Activated T-cell treated with anti-CD3 and anti-CD28 coated beads, Interleukin-2, amount 50 U/mL, for 4 hours (primary cell): ENCODE data around the gene SEL1L3. TPM values are rescaled to one million over a fixed set of nuclear protein-coding genes. Genes with fewer than 3 reads are reported as not detected.

Experiments used
- ATAC-seq, 2 donors: fragments of 200-7000 bp; cut with Tn5 transposase; one replicate each; pipeline ENCODE4 v1.10.0; 2021
- DNase-seq: peaks from one replicate; pipeline ENCODE4 v3.0.0-alpha.2; 2020
- H3K27me3 Mint-ChIP-seq: one replicate; pipeline ENCODE4 v1.8.0; 2021; ENCODE audit warnings: low read depth, mixed read lengths
- H3K36me3 Mint-ChIP-seq: one replicate; pipeline ENCODE4 v1.8.0; 2022; ENCODE audit warnings: mixed read lengths; ENCODE audit not compliant: insufficient read depth
- H3K4me1 Mint-ChIP-seq: one replicate; pipeline ENCODE4 v1.8.0; 2021; ENCODE audit warnings: low read depth, mixed read lengths
- H3K4me3 Mint-ChIP-seq: one replicate; pipeline ENCODE4 v1.8.0; 2021; ENCODE audit warnings: mild to moderate bottlenecking, moderate library complexity, mixed read lengths
- H3K9me3 Mint-ChIP-seq: one replicate; pipeline ENCODE4 v1.8.0; 2021; ENCODE audit warnings: mixed read lengths
- total RNA-seq, 3 donors: library from RNA; stranded (reverse); gene quantifications; one replicate each; pipeline ENCODE4 v1.2.1, GENCODE V29; 2021

Gene SEL1L3
- total RNA-seq, 3 donors from 2014 or later, result 13.7 to 21.9 (median 19.1) TPM

- H3K9me3 Mint-ChIP-seq, result peaks cover 4% of the 10 kb centered on the region
- DNase-seq, result no peak
- peaks cover 68% of the 10 kb centered on the region for H3K36me3 Mint-ChIP-seq
- no peak for ATAC-seq
- no peaks in the 10 kb centered on the region for H3K4me1 Mint-ChIP-seq
- H3K27me3 Mint-ChIP-seq, result no peaks in the 10 kb centered on the region
- H3K4me3 Mint-ChIP-seq, result no peak overlapping the region
Measured at GRCh38 chr4:25760518-25761157, 102.2 kb downstream of the SEL1L3 start.

DNA sequence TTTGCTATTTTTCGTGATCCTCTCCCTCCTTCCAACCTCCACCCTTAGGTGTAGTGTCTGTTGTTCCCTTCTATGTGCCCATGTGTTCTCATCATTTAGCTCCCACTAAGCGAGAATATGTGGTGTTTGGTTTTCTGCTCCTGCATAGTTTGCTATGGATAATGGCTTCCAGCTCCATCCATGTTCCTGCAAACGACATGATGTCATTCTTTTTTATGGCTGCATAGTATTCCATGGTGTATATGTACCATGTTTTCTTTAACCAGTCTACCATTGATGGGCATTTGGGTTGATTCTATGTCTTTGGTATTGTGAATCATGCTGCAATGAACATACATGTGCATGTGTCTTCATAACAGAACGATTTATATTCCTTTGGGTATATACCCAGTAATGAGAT is 102.7 kb downstream of the SEL1L3 start:
- DNase-seq (no peak), ATAC-seq (no peak)

GRCh38 chr4:25759101-25759500 is 103.7 kb downstream of the SEL1L3 start:
- DNase-seq (no peak), ATAC-seq (no peak)
- H3K4me1 Mint-ChIP-seq, result no peaks in the 10 kb centered on the region
- H3K36me3 Mint-ChIP-seq, result peaks cover 63% of the 10 kb centered on the region
- H3K27me3 Mint-ChIP-seq, result no peaks in the 10 kb centered on the region
- H3K9me3 Mint-ChIP-seq, result peaks cover 4% of the 10 kb centered on the region
- no peak overlapping the region for H3K4me3 Mint-ChIP-seq

More for the DNA sequence above, 102.7 kb downstream of the SEL1L3 start:
- Mint-ChIP-seq H3K4me3 (no peak overlapping the region), H3K9me3 (peaks cover 4% of the 10 kb centered on the region), H3K27me3 (no peaks in the 10 kb centered on the region), H3K36me3 (peaks cover 69% of the 10 kb centered on the region), H3K4me1 (no peaks in the 10 kb centered on the region)

DNA sequence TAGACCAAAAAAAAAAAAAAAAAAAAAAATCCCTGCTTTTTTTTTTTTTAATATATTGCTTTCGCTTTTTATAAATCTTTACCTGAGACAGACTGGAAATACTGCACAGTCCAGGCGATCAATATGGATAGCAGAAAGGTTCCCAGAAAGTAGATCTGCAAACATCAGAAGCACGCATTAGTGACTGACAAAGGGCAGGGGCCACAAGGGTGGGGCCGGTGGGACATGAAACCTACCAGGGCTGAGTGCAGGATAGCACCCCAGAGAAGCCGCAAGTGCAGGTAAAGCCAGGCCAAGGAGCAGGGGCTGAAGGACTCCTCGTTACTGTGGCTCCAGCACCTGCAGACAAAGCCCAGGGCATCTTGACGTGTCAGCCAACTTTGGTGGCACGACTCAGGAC is 105.3 kb downstream of the SEL1L3 start:
- peaks cover 4% of the 10 kb centered on the region for H3K9me3 Mint-ChIP-seq
- DNase-seq (no peak), ATAC-seq (no peak)
- H3K36me3 Mint-ChIP-seq, result peaks cover 53% of the 10 kb centered on the region
- H3K4me1 Mint-ChIP-seq, result no peaks in the 10 kb centered on the region
- no peak overlapping the region for H3K4me3 Mint-ChIP-seq
- no peaks in the 10 kb centered on the region for H3K27me3 Mint-ChIP-seq

GRCh38 chr4:25756503-25756902 is 106.3 kb downstream of the SEL1L3 start:
- Mint-ChIP-seq H3K36me3 (peaks cover 46% of the 10 kb centered on the region), H3K4me3 (no peak overlapping the region)

GRCh38 chr4:25755911-25756310 is 106.9 kb downstream of the SEL1L3 start:
- Mint-ChIP-seq H3K4me3 (no peak overlapping the region), H3K9me3 (peaks cover 4% of the 10 kb centered on the region), H3K36me3 (peaks cover 44% of the 10 kb centered on the region), H3K4me1 (no peaks in the 10 kb centered on the region), H3K27me3 (no peaks in the 10 kb centered on the region)
- ATAC-seq (no peak), DNase-seq (no peak)

More at GRCh38 chr4:25756503-25756902, 106.3 kb downstream of the SEL1L3 start:
- DNase-seq (no peak), ATAC-seq (no peak)
- no peaks in the 10 kb centered on the region for H3K27me3 Mint-ChIP-seq
- peaks cover 4% of the 10 kb centered on the region for H3K9me3 Mint-ChIP-seq
- no peaks in the 10 kb centered on the region for H3K4me1 Mint-ChIP-seq

DNA sequence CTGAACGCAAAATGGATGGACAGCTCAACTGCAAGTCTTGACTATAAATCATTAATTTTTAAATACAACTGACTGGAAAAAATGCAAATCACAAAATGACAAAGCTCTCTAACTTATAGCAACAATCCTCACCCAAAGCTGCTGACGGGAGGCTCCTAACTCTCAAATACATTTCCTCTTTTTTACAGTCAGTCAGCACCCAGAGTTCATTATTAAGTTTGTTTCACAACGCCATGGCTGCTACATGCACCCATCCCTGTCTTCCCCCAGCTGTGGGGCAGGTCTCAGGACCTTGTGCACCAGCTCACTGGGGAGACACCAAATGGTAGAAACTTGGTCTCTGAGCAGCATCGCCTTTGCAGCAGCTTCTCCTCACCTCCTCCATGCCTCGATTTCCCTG is 109.5 kb downstream of the SEL1L3 start:
- peaks cover 31% of the 10 kb centered on the region for H3K36me3 Mint-ChIP-seq
- DNase-seq (no peak), ATAC-seq (no peak)
- no peak overlapping the region for H3K4me3 Mint-ChIP-seq
- H3K4me1 Mint-ChIP-seq, result no peaks in the 10 kb centered on the region
- H3K9me3 Mint-ChIP-seq, result no peaks in the 10 kb centered on the region
- H3K27me3 Mint-ChIP-seq, result no peaks in the 10 kb centered on the region

DNA sequence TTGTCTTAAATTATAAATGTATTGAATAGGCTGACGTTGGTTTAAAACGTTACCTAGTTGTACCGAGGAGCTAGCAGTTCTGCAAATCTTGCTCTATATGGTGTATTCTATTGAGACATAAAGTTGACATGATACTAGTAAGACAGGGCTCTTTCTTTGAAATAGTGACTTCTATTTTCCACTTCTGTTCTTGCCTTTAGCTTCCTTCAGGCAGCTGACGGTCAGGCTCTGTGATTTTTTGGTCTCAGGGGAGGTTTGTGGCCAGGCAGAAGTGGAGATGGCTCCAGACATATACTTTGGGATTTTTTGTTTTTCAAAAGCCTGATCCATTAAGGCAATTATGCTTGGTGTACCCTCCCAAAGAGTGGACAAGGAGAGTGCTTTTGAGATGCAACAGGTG is 111.9 kb downstream of the SEL1L3 start:
- ATAC-seq (no peak), DNase-seq (no peak)
- Mint-ChIP-seq H3K36me3 (peaks cover 23% of the 10 kb centered on the region), H3K4me3 (no peak overlapping the region), H3K27me3 (no peaks in the 10 kb centered on the region), H3K4me1 (no peaks in the 10 kb centered on the region), H3K9me3 (no peaks in the 10 kb centered on the region)

DNA sequence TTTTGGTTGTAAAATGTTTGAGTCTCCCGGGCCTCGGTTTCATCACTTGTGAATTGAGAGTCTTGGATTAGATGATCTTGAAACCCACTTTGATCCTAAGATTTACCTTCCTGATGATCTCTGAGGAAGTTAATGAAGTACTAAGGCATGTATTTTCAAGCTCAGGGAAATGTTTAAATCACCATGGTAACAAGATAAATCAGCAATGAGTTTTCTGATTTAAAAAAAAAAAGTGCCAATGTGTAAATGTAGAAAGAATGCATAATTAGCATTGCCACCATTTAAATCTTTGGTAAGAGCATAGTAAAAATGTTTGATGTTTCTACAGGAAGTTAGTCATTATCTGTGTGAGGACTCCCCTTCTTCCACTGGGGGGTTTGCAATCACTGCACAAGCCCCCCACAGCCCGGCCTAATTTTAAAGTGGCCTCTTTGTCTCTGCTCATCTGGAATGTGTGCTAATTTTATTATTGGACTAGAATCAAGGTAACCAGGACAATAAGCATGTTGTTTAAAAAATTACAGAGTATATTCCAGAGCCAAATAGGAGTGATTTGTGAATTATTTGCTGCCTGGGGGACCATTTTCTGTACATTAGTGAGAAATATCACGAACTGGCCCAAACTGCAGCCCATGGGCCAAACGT is 113.5 kb downstream of the SEL1L3 start:
- DNase-seq (no peak), ATAC-seq (no peak)
- no peak overlapping the region for H3K4me3 Mint-ChIP-seq
- no peaks in the 10 kb centered on the region for H3K9me3 Mint-ChIP-seq
- no peaks in the 10 kb centered on the region for H3K27me3 Mint-ChIP-seq
- peaks cover 20% of the 10 kb centered on the region for H3K36me3 Mint-ChIP-seq
- H3K4me1 Mint-ChIP-seq, result no peaks in the 10 kb centered on the region

- Mint-ChIP-seq H3K27me3 (no peaks in the 10 kb centered on the region), H3K9me3 (no peaks in the 10 kb centered on the region), H3K4me1 (no peaks in the 10 kb centered on the region), H3K36me3 (peaks cover 10% of the 10 kb centered on the region), H3K4me3 (no peak overlapping the region)
- DNase-seq (no peak), ATAC-seq (no peak)
Measured at GRCh38 chr4:25743971-25744370, 118.8 kb downstream of the SEL1L3 start.

DNA sequence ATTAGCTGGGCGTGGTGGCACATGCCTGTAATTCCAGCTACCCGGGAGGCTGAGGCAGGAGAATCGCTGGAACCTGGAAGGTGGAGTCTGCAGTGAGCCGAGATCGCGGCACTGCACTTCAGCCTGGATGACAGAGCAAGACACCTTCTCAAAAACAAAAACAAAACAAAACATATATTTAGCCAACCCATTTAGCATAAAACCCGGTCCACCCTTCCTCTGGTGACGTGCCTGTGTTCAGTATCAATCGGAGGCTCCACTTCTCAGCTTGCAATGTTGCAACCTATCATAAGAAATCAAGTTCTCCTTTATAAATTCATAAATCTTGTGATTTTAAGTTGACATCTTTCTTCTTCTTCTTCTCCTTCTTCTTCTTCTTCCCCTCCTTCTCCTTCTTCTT is 133.2 kb downstream of the SEL1L3 start:
- no peaks in the 10 kb centered on the region for H3K27me3 Mint-ChIP-seq
- DNase-seq (no peak), ATAC-seq (no peak)
- peaks cover 1% of the 10 kb centered on the region for H3K4me1 Mint-ChIP-seq
- H3K4me3 Mint-ChIP-seq, result no peak overlapping the region
- H3K9me3 Mint-ChIP-seq, result no peaks in the 10 kb centered on the region
- no peaks in the 10 kb centered on the region for H3K36me3 Mint-ChIP-seq

GRCh38 chr4:25728886-25729285 is 133.9 kb downstream of the SEL1L3 start:
- Mint-ChIP-seq H3K27me3 (no peaks in the 10 kb centered on the region), H3K36me3 (no peaks in the 10 kb centered on the region), H3K4me3 (no peak overlapping the region), H3K4me1 (peaks cover 1% of the 10 kb centered on the region), H3K9me3 (no peaks in the 10 kb centered on the region)
- DNase-seq (no peak), ATAC-seq (no peak)

- Mint-ChIP-seq H3K36me3 (no peaks in the 10 kb centered on the region), H3K4me1 (peaks cover 1% of the 10 kb centered on the region), H3K27me3 (no peaks in the 10 kb centered on the region), H3K9me3 (no peaks in the 10 kb centered on the region), H3K4me3 (no peak overlapping the region)
- no peak for DNase-seq
- no peak for ATAC-seq
Measured at GRCh38 chr4:25727711-25728493, 134.9 kb downstream of the SEL1L3 start.

DNA sequence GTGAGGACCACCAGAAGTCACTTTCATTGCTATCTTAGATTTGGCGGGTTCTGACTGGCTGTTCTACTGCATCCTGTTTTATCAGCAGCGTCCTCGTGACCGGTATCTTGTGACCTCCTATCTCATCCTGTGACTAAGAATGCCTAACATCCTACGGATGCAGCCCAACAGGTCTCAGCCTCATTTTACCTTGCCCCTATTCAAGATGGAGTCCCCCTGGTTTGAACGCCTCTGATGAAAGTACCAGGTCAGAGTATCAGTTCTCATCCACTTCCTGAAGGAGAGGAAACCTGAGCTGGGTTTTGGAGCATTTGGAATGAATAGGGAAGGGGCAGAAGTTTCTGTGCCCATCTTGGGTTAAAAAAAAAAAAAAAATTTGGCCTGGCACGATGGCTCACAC is 136.9 kb downstream of the SEL1L3 start:
- Mint-ChIP-seq H3K4me1 (no peaks in the 10 kb centered on the region), H3K27me3 (no peaks in the 10 kb centered on the region), H3K4me3 (no peak overlapping the region), H3K9me3 (no peaks in the 10 kb centered on the region), H3K36me3 (no peaks in the 10 kb centered on the region)
- DNase-seq, result no peak
- ATAC-seq, result no peak

DNA sequence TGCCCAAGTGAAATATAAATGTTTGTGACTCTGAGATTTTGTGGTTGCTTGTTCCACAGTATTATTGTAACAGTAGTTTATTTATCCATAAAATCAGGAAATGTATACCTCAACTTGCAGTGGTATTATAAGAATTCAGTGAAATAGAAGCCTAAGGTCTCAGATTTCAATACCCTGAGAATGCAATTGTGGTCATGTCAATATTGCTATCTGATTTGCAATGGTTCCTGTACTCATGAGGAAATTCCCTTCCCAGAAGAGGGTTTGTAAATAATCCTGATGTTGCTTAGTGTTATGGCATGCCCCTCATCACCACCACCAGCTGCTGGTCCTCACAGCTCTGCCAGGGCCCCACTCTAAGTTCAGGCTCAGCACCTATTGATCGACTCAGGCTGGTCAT is 139.4 kb downstream of the SEL1L3 start:
- Mint-ChIP-seq H3K36me3 (no peaks in the 10 kb centered on the region), H3K9me3 (no peaks in the 10 kb centered on the region)

More for the DNA sequence above, 139.4 kb downstream of the SEL1L3 start:
- no peaks in the 10 kb centered on the region for H3K27me3 Mint-ChIP-seq
- H3K4me3 Mint-ChIP-seq, result no peak overlapping the region
- H3K4me1 Mint-ChIP-seq, result no peaks in the 10 kb centered on the region
- ATAC-seq (no peak), DNase-seq (no peak)
